Mucosa of rectum (tissue), 2 donors: Measurements from ENCODE around the gene STBD1.
A peak's percentile ranks its signal among the peaks of the same experiment; 100 is the strongest.
"Not testable (repeated sequence)": the region's sequence is repeated elsewhere in the genome, so short reads cannot be mapped to it uniquely, and the experiment has no call there.

Experiments used
- H3K27ac ChIP-seq, 2 donors: one replicate each; pipeline ENCODE4 v1.7.0; 2013; ENCODE audit warnings: inconsistent platforms in 2 of 2, low read depth in 2 of 2, low read length in 2 of 2
- H3K27me3 ChIP-seq, 2 donors: one replicate each; pipeline ENCODE4 v1.7.0; 2013; ENCODE audit warnings: low read length in 2 of 2; ENCODE audit not compliant: control insufficient read depth in 2 of 2, insufficient read depth in 2 of 2
- H3K36me3 ChIP-seq, 2 donors: one replicate each; pipeline ENCODE4 v1.7.0; 2013; ENCODE audit warnings: low read length in 2 of 2; ENCODE audit not compliant: control insufficient read depth in 2 of 2, insufficient read depth in 2 of 2
- H3K4me1 ChIP-seq, 2 donors: one replicate each; pipeline ENCODE4 v1.7.0; 2013; ENCODE audit warnings: low read length in 2 of 2, mild to moderate bottlenecking in 1 of 2; ENCODE audit not compliant: control insufficient read depth in 2 of 2, insufficient read depth in 2 of 2
- H3K4me3 ChIP-seq, 2 donors: one replicate each; pipeline ENCODE4 v1.7.0; 2013; ENCODE audit warnings: low read length in 2 of 2
- H3K9ac ChIP-seq, 2 donors: one replicate each; pipeline ENCODE4 v1.7.0; 2013; ENCODE audit warnings: low read length in 2 of 2, low read depth in 1 of 2, mild to moderate bottlenecking in 1 of 2
- H3K9me3 ChIP-seq, 2 donors: one replicate each; pipeline ENCODE4 v1.7.0; 2013; ENCODE audit warnings: low read length in 2 of 2; ENCODE audit not compliant: control insufficient read depth in 2 of 2
- donor health status: healthy.
- donor health status: Normal muscosa, but diverticular disease.

STBD1 gene

DNA sequence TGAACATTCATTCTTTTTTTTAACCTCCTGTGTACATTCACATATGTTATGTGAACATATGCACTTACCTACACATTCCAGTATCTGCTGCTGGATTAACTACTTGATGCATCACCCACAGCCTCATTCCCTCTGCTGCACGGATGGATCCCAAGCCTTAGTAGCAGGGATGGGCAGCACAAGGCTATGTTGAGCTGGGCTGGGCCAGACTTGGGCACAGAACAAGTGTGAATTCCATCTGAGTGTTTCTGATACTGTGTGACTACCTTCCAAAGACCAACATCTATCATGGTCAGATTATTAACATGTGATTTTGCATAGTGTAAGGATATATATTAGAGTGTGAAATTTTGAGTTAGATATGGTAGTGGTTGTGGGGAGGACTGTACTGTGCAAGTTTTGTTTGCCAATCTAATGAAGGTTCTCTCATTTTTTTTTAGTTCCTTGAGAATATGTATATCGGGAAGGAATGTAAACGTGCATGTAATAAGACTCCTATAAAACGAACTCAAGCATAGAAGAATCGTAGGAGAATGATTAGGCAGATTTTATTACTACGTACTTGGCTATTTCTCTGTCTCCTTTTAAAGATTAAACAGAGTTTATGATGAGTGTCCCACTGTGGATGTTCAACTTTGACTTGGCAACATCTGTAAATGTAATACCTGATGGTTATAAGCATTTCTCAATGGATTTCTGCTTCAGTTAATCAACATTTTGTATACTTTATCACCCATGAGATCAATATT is 23.4 kb upstream of the STBD1 start:
- Histone ChIP-seq H3K27ac (peak overlapping the region; percentile 0 to 4), H3K27me3 (no peaks in the 10 kb centered on the region), H3K9me3 (no peaks in the 10 kb centered on the region), H3K9ac (no peak overlapping the region), H3K4me3 (no peak overlapping the region), H3K36me3 (no peaks in the 10 kb centered on the region), H3K4me1 (peaks cover 3 to 8% of the 10 kb centered on the region in 2 donors)

DNA sequence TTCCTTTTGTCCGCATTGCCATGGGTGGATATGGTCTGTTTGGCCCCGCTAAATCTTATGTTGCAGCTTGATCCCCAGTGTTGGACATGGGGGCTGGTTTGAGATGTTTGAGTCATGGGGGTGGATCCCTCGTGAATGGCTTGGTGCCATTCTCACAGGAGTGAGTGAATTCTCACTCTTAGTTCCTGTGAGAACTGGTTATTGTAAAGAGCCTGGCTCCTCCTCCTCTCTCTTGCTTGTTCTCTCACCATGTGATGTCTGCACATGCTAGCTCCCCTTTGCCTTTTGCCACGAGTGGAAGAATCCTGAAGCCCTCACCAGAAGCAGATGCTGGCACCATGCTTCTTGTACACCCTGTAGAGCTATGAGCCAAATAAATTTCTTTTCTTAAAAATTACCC is 22.6 kb upstream of the STBD1 start:
- Histone ChIP-seq H3K27me3 (no peaks in the 10 kb centered on the region), H3K4me1 (peaks cover 0 to 2% of the 10 kb centered on the region in 2 donors), H3K4me3 (no peak overlapping the region), H3K9me3 (no peaks in the 10 kb centered on the region), H3K9ac (no peak overlapping the region), H3K36me3 (no peaks in the 10 kb centered on the region), H3K27ac (no peak overlapping the region)

GRCh38 chr4:76287811-76288210 is 18.7 kb upstream of the STBD1 start:
- H3K4me1 ChIP-seq, H3K36me3 ChIP-seq, H3K9me3 ChIP-seq, H3K4me3 ChIP-seq, H3K27ac ChIP-seq, H3K27me3 ChIP-seq, H3K9ac ChIP-seq: not testable (repeated sequence)

- Histone ChIP-seq H3K27ac (no peak overlapping the region), H3K4me3 (no peak overlapping the region), H3K9ac (no peak overlapping the region), H3K4me1 (no peaks in the 10 kb centered on the region), H3K9me3 (no peaks in the 10 kb centered on the region), H3K27me3 (no peaks in the 10 kb centered on the region), H3K36me3 (peaks cover 0 to 2% of the 10 kb centered on the region in 2 donors)
These were observed 13.8 kb upstream of the STBD1 start for GRCh38 chr4:76292730-76293129.

DNA sequence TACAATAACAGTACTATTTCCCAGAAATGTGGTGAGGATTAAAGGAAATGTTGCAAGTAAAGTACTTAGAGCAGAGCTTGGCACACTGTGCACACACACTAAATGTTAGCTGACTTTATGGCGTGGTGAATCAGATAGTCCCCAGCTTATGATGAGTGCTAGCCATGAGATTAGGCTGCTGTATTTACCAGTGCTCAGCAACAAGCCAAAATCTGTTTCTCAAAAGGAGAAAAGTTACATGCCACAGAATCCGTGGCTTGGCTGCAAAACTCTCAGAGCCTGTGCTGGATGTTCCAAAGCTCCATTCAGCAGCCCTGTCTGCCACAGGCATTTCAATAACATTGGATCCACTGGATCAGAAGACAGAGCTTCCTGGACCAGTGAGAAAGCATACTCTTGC is 12.8 kb upstream of the STBD1 start:
- H3K27me3 ChIP-seq = no peaks in the 10 kb centered on the region
- H3K4me3 ChIP-seq = no peak overlapping the region
- H3K4me1 ChIP-seq = no peaks in the 10 kb centered on the region
- H3K9me3 ChIP-seq = no peaks in the 10 kb centered on the region
- H3K27ac ChIP-seq = no peak overlapping the region
- no peak overlapping the region for H3K9ac ChIP-seq
- peaks cover 0 to 2% of the 10 kb centered on the region in 2 donors for H3K36me3 ChIP-seq

DNA sequence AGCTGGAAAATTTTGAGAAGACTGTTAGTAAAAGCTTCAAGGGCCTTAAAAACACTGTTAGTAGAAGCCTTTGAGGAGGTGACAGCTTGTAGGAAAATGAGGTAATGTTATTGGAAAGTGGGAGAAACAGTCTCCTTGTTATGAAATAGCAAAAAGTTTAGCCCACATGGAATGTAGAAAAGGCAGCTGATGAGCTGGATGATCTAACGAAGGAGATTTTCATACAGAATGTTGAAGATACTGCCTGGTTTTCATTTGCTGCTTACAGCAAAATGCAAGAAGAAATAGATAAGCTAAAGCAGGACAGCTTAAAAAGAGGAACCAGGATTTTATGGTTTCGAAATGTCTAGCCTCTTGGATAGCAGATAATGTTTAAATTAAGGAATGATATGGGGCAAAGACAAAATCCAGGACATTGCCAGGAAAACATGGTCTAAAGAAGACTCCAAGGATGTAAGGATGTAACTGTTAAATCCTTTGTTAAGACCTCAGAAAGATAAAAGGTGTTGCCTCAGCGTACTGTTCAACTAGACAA is 10.2 kb upstream of the STBD1 start:
- Histone ChIP-seq H3K27me3 (no peaks in the 10 kb centered on the region), H3K27ac (no peak overlapping the region)

DNA sequence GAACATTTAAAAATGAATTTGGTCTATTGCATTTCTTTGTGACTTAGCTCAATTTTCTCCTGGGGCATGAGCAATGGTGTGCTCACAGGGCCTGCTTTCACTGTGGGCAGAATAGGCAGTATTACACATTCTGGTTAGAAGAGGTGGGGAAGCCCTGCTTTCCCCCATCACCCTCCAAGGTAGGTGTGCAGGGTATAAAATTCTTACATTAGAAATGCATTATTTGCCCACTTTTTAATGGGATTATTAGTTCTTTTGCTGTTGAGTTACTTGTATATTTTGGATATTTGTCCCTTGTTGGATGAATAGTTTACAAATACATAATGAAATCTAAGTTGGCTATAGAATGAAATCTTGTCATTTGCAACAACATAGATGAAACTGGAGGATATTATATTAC is 8.3 kb upstream of the STBD1 start:
- H3K27ac ChIP-seq = no peak overlapping the region
- H3K27me3 ChIP-seq = no peaks in the 10 kb centered on the region
- no peak overlapping the region for H3K9ac ChIP-seq
- H3K9me3 ChIP-seq = no peaks in the 10 kb centered on the region
- H3K4me1 ChIP-seq = peaks cover 0 to 3% of the 10 kb centered on the region in 2 donors
- H3K4me3 ChIP-seq = no peak overlapping the region
- no peaks in the 10 kb centered on the region for H3K36me3 ChIP-seq

More for the DNA sequence above, 10.2 kb upstream of the STBD1 start:
- no peak overlapping the region for H3K4me3 ChIP-seq
- no peaks in the 10 kb centered on the region for H3K9me3 ChIP-seq
- no peaks in the 10 kb centered on the region for H3K36me3 ChIP-seq
- H3K9ac ChIP-seq = no peak overlapping the region
- H3K4me1 ChIP-seq = no peaks in the 10 kb centered on the region

- H3K4me1 ChIP-seq = peaks cover 4 to 8% of the 10 kb centered on the region in 2 donors
- H3K4me3 ChIP-seq = no peak overlapping the region
- no peaks in the 10 kb centered on the region for H3K27me3 ChIP-seq
- no peaks in the 10 kb centered on the region for H3K36me3 ChIP-seq
- H3K9me3 ChIP-seq = no peaks in the 10 kb centered on the region
- no peak overlapping the region for H3K27ac ChIP-seq
- H3K9ac ChIP-seq = no peak overlapping the region
These were observed 6.5 kb upstream of the STBD1 start for GRCh38 chr4:76300012-76300411.

DNA sequence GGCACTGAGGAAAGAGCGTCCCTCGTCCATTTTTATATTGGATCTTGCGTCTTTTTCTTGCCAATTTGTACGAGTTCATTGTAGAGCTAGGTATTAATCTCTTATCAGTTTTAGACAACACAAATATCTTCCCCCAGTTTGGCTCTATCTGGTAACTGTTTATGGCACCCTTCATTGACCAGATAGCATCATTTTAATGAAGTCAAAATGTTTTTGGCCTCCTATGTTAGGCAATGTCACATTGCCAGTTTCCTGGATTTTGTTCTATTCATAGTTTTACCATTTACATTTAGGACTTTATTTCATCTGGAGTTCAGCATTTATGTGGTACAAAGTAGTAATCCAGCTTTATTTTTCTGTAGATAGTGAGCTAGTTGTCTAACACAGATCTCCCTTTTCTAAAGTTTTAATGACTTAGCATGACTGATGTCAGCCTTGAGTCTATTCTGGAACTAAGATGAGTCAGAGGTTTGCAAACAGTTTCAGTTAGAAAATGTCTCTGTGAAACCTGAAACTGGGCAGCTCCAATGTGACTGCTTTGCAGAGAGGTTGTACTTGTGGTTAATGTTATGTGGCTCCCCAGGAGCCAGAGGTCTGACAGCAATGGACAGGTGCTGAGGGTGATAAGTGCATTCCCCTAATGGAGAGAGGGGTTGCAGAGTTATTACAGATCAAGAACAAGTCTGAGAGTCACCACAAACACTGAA is 5.3 kb upstream of the STBD1 start:
- Histone ChIP-seq H3K9ac (no peak overlapping the region), H3K4me3 (no peak overlapping the region), H3K27me3 (no peaks in the 10 kb centered on the region), H3K27ac (peak overlapping the region in 1 of 2 donors; percentile 54), H3K4me1 (peaks cover 11 to 15% of the 10 kb centered on the region in 2 donors), H3K36me3 (no peaks in the 10 kb centered on the region), H3K9me3 (no peaks in the 10 kb centered on the region)

DNA sequence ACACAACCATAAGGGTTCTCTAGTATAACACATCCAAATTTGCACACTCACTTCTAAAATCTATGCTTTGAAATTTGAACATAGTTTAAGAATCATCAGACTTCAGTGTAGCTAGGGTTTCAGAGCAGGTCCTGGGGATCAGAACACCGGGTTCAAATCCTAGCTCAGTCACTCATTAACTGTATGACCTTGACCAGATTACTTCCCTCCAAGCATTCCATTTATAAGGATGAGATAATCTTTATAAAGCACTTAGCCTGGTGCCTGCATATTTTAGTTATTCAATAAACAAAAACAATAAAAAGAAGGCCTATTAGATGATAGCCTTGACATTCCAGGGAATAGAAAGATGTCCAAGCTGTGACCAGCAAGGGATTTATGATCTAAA is 4.8 kb upstream of the STBD1 start:
- Histone ChIP-seq H3K9me3 (no peaks in the 10 kb centered on the region), H3K4me1 (peaks cover 11 to 15% of the 10 kb centered on the region in 2 donors), H3K36me3 (no peaks in the 10 kb centered on the region), H3K27ac (peak overlapping the region in 1 of 2 donors; percentile 12), H3K27me3 (no peaks in the 10 kb centered on the region), H3K9ac (no peak overlapping the region), H3K4me3 (no peak overlapping the region)
